ENCODE results near the gene DKKL1.

Gene DKKL1

GRCh38 chr19:49396738-49397505, 33.2 kb downstream of the DKKL1 start:
- no peak for DNase-seq (ENCODE audit: low spot score)

DNA sequence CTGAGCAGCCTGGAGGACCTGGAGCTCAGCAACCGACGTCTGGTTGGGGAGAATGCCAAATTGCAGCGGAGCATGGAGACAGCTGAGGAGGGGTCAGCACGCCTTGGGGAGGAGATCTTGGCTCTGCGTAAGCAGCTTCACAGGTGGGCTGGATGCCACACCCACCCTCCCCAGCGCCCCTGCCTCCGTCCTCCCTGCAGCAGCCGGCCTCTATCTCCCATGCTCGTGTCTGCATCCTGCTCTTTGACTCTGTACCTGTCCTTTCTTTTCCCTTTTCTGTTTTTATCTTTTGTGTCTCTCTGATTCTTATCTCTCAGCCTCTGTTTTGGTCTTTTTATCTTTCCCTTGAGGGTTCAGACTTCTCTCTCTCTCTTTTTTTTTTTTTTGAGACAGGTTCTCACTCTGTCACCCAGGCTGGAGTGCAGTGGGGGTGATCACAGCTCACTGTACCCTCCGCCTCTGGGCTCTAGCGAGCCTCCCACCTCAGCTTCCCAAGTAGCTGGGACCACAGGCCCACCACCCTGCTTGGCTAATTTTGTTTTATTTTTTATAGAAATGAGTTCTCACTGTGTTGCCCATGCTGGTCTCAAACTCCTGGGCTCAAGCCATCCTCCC, 34.4 kb downstream of the DKKL1 start:
- DNase-seq (ENCODE audit: low spot score): no peak

GRCh38 chr19:49398931-49399330, 35.3 kb downstream of the DKKL1 start:
- no peak for DNase-seq (ENCODE audit: low spot score)

DNA sequence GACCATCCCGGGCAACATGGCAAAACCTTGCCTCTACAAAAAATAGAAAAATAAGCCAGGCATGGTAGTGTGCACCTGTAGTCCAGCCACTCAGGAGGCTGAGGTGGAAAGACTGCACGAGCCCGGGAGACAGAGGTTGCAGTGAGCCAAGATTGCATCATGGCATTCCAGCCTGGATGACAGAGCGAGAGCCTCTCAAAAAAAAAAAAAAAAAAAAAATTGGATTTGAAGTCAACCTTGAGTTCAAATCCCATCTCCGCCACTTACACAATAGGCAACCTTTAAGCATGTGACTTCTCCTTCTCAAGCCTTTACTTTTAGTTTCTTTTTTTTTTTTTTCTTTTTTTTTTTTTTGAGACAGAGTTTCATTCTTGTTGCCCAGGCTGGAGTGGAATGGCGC, 36.4 kb downstream of the DKKL1 start:
- no peak for DNase-seq (ENCODE audit: low spot score)

DNA sequence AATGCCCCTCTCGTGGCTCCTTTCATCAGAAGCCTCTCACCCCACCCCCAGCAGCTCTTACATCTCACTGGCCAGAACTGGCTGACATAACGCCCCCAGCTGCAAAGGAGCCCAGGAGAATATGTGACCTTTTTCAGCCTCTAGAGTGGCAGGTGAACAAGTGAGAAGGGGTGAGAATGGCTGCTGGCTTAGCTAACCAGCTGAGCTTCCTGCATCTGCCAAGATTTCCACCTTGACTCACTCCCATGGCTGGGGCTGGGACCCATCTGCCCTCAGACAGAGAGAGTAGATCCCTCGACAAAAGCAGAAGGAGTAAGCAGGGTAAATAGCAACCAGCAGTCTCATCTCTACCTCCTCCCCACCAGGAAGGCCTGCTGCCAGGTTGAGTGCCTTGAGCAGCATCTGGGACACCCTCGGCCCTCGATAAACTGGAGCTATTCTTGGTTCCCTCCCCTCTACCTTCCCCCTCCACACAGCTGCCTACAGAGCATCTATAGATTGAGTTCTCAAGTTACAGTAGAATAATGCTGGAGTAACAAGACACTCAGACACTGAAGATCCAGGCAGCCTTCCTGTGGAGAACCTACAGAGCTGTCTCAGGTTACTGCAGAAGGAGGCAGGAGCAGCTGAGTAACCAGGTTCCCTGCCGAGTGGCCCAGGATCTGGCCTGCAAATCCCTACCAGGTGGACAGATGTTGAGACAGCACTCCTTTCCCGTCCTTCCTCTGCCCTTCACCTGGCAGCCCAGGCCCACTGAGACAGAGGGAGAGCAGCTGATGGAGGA, 39.9 kb downstream of the DKKL1 start:
- DNase-seq (ENCODE audit: low spot score): no peak

GRCh38 chr19:49407079-49407478, 43.4 kb downstream of the DKKL1 start:
- DNase-seq (ENCODE audit: low spot score): no peak

DNA sequence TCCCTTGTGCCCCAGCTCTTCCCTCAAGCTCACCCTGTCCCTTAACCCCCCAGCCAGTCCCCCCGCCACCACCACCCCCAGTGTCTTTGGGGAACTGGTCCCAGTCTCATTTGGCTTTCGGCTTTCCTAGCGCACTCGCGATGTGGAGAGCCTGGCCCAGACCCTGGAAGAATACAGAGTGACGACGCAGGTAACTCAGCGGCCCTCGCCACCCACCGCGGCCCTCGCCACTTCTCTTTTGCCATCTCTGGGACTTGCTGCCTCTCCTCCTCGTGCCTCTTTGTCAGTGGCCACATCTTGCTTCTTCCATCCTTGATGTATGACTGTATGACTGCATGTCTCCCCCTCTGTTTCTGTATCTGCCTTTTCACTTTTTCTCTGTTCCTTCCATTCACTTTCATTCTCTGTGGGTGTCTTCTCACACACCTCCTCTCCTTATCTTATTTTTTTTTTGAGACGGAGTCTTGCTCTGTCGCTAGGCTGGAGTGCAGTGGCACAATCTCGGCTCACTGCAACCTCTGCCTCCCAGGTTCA, 43.9 kb downstream of the DKKL1 start:
- no peak for DNase-seq (ENCODE audit: low spot score)

GRCh38 chr19:49408816-49409440, 45.3 kb downstream of the DKKL1 start:
- DNase-seq (ENCODE audit: low spot score): no peak

DNA sequence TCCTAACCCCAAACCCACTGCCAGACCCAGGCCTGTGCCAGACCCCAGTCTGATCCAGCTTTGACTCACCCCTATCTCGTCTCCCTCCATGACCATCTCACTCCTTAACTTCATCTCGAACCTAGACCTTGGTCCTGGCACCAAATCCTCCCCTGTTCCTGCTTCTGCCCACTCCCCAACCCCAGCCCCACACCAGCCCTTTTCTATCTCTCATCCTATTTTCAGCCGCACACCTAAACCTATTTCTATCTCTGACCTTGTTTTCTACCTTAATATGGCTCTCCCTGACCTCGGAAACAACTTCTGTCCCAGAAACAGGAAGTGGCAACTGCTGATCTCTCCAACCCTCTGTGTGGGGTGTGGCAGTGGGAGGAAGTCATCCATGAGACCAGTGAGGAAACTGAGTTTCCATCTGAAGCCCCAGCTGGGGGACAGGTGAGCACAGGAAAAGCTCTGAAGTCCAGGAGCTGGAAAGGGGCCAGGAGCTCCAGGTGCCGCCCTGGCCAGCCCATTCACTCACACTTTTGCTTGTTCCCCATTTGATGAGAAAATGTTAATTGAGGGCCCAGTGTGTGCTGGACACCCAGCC, 45.9 kb downstream of the DKKL1 start:
- DNase-seq (ENCODE audit: low spot score): no peak

- DNase-seq (ENCODE audit: low spot score): no peak
Observed at GRCh38 chr19:49411681-49412326, 48.1 kb downstream of the DKKL1 start.

DNA sequence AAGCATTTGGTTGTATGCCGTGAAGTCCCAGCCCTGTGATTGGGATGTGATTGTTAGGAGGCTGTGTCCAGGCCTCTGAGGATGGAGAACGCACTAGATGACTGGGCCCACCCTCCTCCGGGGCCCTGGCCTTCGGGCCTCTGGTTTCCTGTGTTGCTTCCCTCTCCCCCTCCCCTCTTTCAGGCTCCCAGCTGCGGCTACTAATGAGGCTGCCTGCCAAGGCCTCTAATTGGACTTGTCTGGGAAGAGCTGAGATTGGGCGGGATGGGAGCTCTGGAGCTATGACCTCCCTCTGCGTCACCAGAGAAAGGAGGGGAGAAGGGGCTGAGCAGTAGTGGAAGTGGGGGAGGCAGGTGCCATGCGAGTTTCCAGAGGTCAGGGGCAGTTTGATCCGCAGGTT, 49.7 kb downstream of the DKKL1 start:
- no peak for DNase-seq (ENCODE audit: low spot score)

DNA sequence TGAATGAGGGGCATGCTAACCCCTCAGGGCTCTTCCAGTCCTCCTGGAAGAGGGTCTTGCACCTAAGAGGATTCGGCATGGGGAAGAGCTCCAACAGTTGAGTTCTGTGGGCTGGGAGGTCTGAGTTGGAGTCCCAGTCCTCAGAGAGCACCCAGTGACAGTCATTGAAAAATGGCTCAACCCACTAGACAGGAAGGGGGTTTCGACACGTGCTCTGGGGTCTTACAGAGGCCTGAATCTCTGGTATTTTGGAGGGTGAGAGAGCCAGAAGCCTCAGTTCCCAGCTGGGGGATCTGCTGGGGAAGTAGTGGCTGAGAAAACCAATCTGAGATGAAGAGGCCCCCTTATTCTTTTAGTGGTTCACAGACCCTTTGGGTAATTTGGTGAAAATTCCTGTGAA, 50.6 kb downstream of the DKKL1 start:
- DNase-seq (ENCODE audit: low spot score): no peak

DNA sequence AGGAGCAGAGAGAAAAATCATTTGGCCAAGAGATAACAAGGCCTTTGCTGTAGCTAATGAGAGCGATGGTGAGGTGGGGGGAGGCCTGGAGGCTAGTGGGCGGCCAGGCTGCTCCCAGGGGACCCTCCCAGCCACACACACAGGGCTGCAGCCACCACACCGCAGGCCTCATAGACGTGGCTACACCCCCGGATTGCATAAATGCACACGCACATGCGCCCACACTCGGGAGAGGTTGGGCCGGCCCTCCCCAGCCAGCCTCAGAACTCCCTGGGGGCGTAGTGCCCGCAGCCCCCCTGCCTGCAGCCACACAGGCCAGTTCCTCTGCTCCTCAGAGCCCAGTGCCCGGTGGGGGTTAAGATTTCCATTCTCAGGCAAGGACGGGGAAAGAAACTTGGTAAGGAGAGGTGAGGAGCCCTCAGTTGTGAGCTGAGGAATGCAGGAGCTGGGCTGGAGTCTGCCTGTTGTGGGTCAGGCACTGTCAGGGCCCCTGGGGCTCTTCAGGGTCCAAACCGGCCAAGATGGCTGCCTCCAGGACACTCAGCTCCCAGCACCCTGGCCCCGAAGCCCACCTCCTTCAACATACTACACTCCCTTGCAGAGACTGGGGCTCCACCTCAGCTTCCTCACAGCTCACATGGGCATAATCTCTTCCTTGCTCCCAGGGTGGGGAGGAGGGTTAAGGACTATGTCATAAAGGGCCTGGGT, 51.6 kb downstream of the DKKL1 start:
- DNase-seq (ENCODE audit: low spot score): no peak

DNA sequence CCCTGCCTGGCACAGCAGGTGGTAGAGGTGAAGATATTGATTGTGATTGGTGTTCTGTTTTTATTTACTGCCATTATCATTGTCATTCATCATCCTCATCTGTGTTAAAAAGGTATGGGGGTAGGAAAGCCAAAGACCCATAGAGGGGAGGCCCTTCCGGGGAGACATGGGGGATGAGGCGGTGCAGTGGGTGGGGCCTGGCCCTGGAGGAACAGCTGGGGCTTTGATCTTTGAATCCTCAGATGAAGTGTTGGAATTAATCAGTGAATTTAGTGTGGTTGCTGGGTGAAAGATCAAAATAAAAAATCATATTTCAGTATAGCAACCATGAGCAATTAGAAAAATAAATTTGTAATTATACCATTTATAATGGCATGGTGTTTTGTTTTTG, 52.1 kb downstream of the DKKL1 start:
- DNase-seq (ENCODE audit: low spot score): no peak

GRCh38 chr19:49417088-49417487, 53.4 kb downstream of the DKKL1 start:
- no peak for DNase-seq (ENCODE audit: low spot score)

- DNase-seq (ENCODE audit: low spot score): no peak
Observed at GRCh38 chr19:49418511-49418910, 54.8 kb downstream of the DKKL1 start.

DNA sequence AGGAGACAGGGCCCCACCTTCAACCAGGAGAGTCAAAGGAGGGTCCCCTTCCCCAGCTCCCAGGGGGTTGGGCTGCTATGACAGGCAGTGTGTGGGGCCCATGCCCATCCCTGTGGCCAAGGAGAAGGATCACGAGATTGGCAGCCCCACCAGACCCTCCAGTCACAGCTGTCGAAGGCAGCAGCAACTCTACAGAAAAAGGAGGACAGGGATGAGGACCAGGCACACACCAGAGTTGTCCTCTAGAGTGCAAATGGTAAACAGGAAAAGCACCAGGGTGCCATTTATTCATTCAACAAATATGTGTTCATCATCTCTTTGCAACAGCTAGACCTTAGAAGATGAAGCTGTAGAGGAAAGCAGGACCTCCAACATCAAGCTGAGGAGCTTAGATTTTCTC, 55.5 kb downstream of the DKKL1 start:
- DNase-seq (ENCODE audit: low spot score): no peak

DNA sequence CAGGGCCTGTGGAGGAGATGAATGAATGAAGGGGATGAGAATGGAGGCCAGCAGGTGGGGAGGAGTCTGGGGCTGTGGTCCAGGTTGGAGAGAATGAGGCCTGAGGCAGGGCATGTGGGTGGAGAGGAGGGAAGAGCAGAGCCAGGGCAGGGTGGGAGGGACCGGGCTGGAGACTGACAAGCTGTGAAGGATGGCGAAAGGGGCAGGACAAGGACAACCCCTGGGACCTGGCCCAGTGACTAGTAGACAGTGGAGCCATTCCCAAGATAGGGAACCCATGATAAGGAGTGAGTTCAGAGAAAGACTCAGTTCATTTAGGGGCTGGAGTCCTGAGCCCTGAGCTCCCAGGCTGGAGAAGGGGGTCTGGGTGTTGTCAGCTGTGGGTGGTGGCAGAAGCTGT, 56.5 kb downstream of the DKKL1 start:
- DNase-seq (ENCODE audit: low spot score): no peak

DNA sequence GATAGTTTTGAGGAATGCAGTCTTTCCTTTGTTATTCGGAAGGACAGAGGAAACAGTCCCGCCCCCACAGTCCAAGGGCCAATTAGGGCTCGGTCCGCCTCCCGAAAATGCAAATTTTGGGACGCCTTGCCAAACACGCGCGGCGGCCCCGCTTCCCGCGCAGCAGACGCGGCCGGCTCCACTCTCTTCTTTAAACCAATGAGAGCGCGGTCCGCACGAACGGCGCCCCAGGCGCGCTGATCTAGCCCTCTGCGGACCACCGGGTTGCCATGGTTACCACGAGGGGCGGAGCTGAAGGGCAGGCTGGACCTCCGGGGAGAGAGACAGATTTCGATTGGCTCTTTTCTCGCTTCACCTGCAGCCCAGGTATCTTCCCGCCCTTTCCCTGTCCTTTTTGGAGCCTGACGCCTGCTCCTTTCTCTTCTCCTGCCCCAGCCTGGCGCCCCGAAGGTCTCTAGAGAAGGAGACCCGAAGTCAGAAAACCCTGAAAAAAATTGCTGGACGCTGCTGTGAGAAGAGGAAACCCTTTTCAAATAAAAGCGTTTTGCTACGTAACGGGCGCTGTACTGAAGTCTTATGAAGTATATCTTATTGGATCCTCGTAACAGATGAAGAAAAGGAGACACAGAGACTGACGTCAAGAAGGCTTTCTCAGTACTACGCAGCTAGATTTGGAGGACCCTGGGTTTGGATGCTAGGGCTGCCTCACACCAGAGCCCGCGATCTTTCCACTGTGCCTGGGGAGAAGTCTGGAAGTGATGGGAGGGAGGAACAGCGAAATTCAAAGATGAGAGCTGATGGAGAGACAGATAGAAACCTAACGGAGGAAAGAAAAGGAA, 57.6 kb downstream of the DKKL1 start:
- peak; percentile 94 for DNase-seq (ENCODE audit: low spot score)

- no peak for DNase-seq (ENCODE audit: low spot score)
Observed at GRCh38 chr19:49421878-49422202, 58.2 kb downstream of the DKKL1 start.
